KMS-11 (cell line): Measurements from ENCODE around the gene CDH4.

Experiments
- H2AFZ ChIP-seq: fragments of 200-600 bp; sonication (generic); 2 replicates; pipeline ENCODE4 v1.6.1; 2016; ENCODE audit warnings: antibody characterized with exemption, mixed run types, low read depth
- H3K27ac ChIP-seq: fragments of 200-600 bp; sonication (generic); 2 replicates; pipeline ENCODE4 v1.6.1; 2016; ENCODE audit warnings: mild to moderate bottlenecking, mixed run types
- H3K27me3 ChIP-seq: fragments of 200-600 bp; sonication (generic); 2 replicates; pipeline ENCODE4 v1.6.1; 2017; ENCODE audit warnings: mild to moderate bottlenecking, low read depth, mixed run types, moderate library complexity; ENCODE audit not compliant: insufficient read depth
- H3K36me3 ChIP-seq: fragments of 200-600 bp; sonication (generic); 2 replicates; pipeline ENCODE4 v1.6.1; 2017; ENCODE audit warnings: mild to moderate bottlenecking, mixed run types; ENCODE audit not compliant: insufficient read depth
- H3K4me1 ChIP-seq: fragments of 200-600 bp; sonication (generic); 2 replicates; pipeline ENCODE4 v1.6.1; 2016; ENCODE audit warnings: mild to moderate bottlenecking, low read depth, mixed run types; ENCODE audit not compliant: poor library complexity, severe bottlenecking
- H3K4me2 ChIP-seq: fragments of 200-600 bp; sonication (generic); 2 replicates; pipeline ENCODE4 v1.7.0; 2016; ENCODE audit warnings: mild to moderate bottlenecking, mixed run types
- H3K4me3 ChIP-seq: fragments of 200-600 bp; sonication (generic); IDR thresholded peaks from 2 replicates; pipeline ENCODE4 v1.6.1; 2017; ENCODE audit warnings: low read depth, low read length, mixed read lengths; ENCODE audit not compliant: insufficient read depth
- H3K79me2 ChIP-seq: fragments of 200-600 bp; sonication (generic); 2 replicates; pipeline ENCODE4 v1.6.1; 2016; ENCODE audit warnings: low read depth, mixed run types; ENCODE audit not compliant: insufficient read depth
- H3K9ac ChIP-seq: fragments of 200-600 bp; sonication (generic); 2 replicates; pipeline ENCODE4 v1.6.1; 2016; ENCODE audit warnings: mild to moderate bottlenecking, mixed run types
- H4K20me1 ChIP-seq: fragments of 200-600 bp; sonication (generic); 2 replicates; pipeline ENCODE4 v1.6.1; 2016; ENCODE audit warnings: mild to moderate bottlenecking, mixed run types; ENCODE audit not compliant: insufficient read depth
- CTCF ChIP-seq: fragments of 200-600 bp; sonication (generic); conservative IDR thresholded peaks from 2 replicates; pipeline ENCODE4 v1.6.1; 2017; ENCODE audit warnings: low read depth, mild to moderate bottlenecking, antibody characterized with exemption, low read length, moderate library complexity, mixed read lengths

CDH4 gene

DNA sequence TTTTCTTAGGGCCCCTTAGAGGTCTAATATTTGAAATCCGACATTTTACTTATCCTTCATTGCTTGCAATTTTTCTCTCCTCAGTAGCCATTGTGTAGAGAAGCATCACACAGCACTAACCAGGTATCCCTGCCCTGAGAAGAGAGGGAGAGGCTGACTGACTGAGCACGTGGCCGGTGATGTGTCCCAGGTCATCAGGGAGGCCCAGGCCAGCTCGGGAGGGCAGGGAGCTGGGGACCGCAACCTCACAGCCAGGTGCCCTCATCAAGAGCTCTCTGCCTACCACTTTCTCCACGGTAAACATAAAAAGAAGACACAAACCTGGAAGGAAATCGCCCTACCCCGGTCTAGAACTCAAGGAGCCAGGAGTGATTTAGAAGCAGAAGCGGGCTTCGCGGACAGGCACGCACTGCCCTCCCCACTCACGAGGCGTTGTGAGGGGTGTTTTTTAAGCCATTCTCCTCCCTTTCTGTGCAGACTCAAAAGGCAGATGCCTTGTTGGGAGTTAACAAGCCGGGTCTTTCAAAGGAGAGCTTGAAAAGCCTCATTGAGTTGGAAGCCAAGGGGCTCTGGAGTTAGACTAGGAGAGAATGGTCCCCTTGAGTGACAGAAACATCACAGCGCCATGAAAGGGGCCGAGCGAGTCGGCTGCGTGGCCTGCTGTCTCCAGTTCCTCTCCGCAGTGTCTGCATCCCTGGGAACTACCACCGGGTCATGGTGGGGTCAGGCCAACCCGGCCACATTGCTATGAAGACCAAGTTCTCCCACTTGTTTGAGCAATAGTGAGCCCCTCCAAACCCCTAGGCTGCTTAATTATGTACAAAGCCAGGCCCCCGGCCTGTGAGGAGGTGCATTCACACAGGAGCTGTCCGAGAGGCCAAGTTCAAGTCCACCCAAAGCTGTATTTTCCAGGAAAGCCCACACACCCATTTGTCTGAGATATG, 285.4 kb downstream of the CDH4 start:
- no peak overlapping the region for H3K9ac ChIP-seq
- TF ChIP-seq CTCF, result no peak
- no peaks in the 10 kb centered on the region for H3K4me1 ChIP-seq
- no peak overlapping the region for H3K4me2 ChIP-seq
- no peaks in the 10 kb centered on the region for H3K79me2 ChIP-seq
- H4K20me1 ChIP-seq, result no peaks in the 10 kb centered on the region
- peaks cover 40% of the 10 kb centered on the region for H3K27me3 ChIP-seq
- H3K27ac ChIP-seq, result no peak overlapping the region
- H3K4me3 ChIP-seq, result no peak overlapping the region
- no peaks in the 10 kb centered on the region for H3K36me3 ChIP-seq
- no peak overlapping the region for H2AFZ ChIP-seq

GRCh38 chr20:61538183-61538942, 286.3 kb downstream of the CDH4 start:
- Histone ChIP-seq H3K79me2 (no peaks in the 10 kb centered on the region), H3K27me3 (peaks cover 33% of the 10 kb centered on the region), H3K4me2 (no peak overlapping the region), H3K27ac (no peak overlapping the region), H3K4me3 (no peak overlapping the region), H3K36me3 (no peaks in the 10 kb centered on the region), H2AFZ (no peak overlapping the region), H4K20me1 (no peaks in the 10 kb centered on the region), H3K4me1 (no peaks in the 10 kb centered on the region), H3K9ac (no peak overlapping the region)
- TF ChIP-seq CTCF, result no peak

- Histone ChIP-seq H3K36me3 (no peaks in the 10 kb centered on the region), H2AFZ (no peak overlapping the region), H3K4me1 (no peaks in the 10 kb centered on the region), H4K20me1 (no peaks in the 10 kb centered on the region), H3K79me2 (no peaks in the 10 kb centered on the region), H3K27ac (no peak overlapping the region), H3K9ac (no peak overlapping the region), H3K27me3 (peaks cover 30% of the 10 kb centered on the region; the same call in 1 of the 2 replicates), H3K4me3 (no peak overlapping the region), H3K4me2 (no peak overlapping the region)
- no peak for TF ChIP-seq CTCF
Measured at GRCh38 chr20:61538943-61539265, 286.8 kb downstream of the CDH4 start.

GRCh38 chr20:61539706-61540360, 287.8 kb downstream of the CDH4 start:
- H3K27ac ChIP-seq, result no peak overlapping the region
- H4K20me1 ChIP-seq, result no peaks in the 10 kb centered on the region
- TF ChIP-seq CTCF, result no peak
- H3K27me3 ChIP-seq, result peaks cover 21% of the 10 kb centered on the region; the same call in 1 of the 2 replicates
- H3K4me1 ChIP-seq, result no peaks in the 10 kb centered on the region
- H2AFZ ChIP-seq, result no peak overlapping the region
- no peak overlapping the region for H3K4me2 ChIP-seq
- no peak overlapping the region for H3K9ac ChIP-seq
- H3K79me2 ChIP-seq, result no peaks in the 10 kb centered on the region
- H3K4me3 ChIP-seq, result no peak overlapping the region
- H3K36me3 ChIP-seq, result no peaks in the 10 kb centered on the region
